Immature natural killer cell (primary cell): ENCODE data around the gene MYOCD. TPM values are rescaled to one million over a fixed set of nuclear protein-coding genes. Genes with fewer than 3 reads are reported as not detected.

ENCODE experiments used
- DNase-seq, 3 donors: peaks; one replicate each; pipeline ENCODE4 v3.0.0; 2022; ENCODE audit warnings: mixed read lengths in 1 of 3
- H3K27ac Mint-ChIP-seq, 6 donors: one replicate each; pipeline ENCODE4 v1.8.0; 2020; ENCODE audit warnings: mixed read lengths in 6 of 6, mild to moderate bottlenecking in 5 of 6, inconsistent platforms in 4 of 6, moderate library complexity in 3 of 6
- H3K27me3 Mint-ChIP-seq, 3 donors: one replicate each; pipeline ENCODE4 v1.8.0; 2020 to 2021; ENCODE audit warnings: low read depth in 3 of 3, mild to moderate bottlenecking in 3 of 3, mixed read lengths in 3 of 3, moderate library complexity in 3 of 3, inconsistent platforms in 1 of 3
- H3K36me3 Mint-ChIP-seq, 3 donors: one replicate each; pipeline ENCODE4 v1.8.0; 2020; ENCODE audit warnings: mixed read lengths in 3 of 3, inconsistent platforms in 2 of 3, mild to moderate bottlenecking in 2 of 3
- H3K4me1 Mint-ChIP-seq, 2 donors: one replicate each; pipeline ENCODE4 v1.8.0; 2020; ENCODE audit warnings: inconsistent platforms in 2 of 2, mild to moderate bottlenecking in 2 of 2, mixed read lengths in 2 of 2, moderate library complexity in 1 of 2
- H3K4me3 Mint-ChIP-seq, 5 donors: one replicate each; pipeline ENCODE4 v1.8.0; 2020; ENCODE audit warnings: mild to moderate bottlenecking in 5 of 5, mixed read lengths in 5 of 5, inconsistent platforms in 3 of 5, moderate library complexity in 3 of 5
- H3K9me3 Mint-ChIP-seq, 6 donors: one replicate each; pipeline ENCODE4 v1.8.0; 2020; ENCODE audit warnings: mild to moderate bottlenecking in 6 of 6, mixed read lengths in 6 of 6, inconsistent platforms in 4 of 6, moderate library complexity in 3 of 6
- polyA plus RNA-seq, 3 donors: library from polyadenylated mRNA; unstranded; fragments of 300-500 nt; fragmentation: Illumina TruSeq; gene quantifications; one replicate each; pipeline ENCODE4 v1.2.3, GENCODE V29; 2021

The MYOCD gene
- polyA plus RNA-seq, 3 donors from 2014 or later = not detected

DNA sequence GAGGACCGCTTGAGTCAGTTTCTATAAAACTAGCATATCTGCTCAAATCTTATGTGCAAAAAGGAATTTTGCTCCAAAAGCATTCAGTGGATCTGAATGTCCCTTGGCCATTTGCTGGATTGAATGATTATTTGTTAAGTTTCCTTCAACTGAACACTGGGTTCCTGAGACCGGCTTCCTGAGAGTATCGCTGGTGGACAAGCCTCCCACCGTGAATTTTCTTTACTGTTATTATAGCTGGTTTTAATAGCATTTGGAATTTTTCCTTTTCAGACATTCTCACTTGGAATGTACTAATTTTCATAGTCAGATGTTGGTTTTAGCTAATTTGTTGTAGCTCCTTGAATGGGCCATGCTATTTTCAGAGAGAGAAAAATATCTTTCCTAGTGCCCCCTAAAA, 9.8 kb upstream of the MYOCD start:
- H3K4me1 Mint-ChIP-seq = no peaks in the 10 kb centered on the region
- peaks cover 0 to 3% (median 0%) of the 10 kb centered on the region in 3 donors for H3K36me3 Mint-ChIP-seq
- no peak overlapping the region for H3K4me3 Mint-ChIP-seq
- no peak for DNase-seq
- no peak overlapping the region for H3K27ac Mint-ChIP-seq
- peaks cover 0 to 2% (median 0%) of the 10 kb centered on the region in 3 donors for H3K27me3 Mint-ChIP-seq
- H3K9me3 Mint-ChIP-seq = peaks cover 0 to 6% (median 2%) of the 10 kb centered on the region in 6 donors

DNA sequence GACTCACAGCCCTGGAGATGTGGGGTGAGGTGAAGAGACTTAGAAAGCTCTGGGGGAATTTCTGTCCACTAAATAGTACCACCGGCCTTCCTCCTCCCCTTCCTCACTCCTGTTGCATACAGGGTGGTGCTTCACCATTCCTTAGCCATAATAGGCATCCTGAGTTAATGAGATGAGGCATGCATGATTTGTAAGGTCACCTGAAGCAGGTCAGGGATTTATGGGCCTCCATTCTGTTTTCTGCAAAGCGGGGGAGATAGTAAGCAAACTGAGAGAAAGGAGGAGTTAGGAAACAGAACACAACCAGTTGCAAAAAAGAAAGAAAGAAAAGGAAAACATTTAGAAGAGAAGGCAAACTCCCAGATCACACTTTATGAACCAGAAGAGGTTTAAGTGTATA, 9.3 kb upstream of the MYOCD start:
- H3K9me3 Mint-ChIP-seq = peaks cover 0 to 6% (median 2%) of the 10 kb centered on the region in 6 donors

DNA sequence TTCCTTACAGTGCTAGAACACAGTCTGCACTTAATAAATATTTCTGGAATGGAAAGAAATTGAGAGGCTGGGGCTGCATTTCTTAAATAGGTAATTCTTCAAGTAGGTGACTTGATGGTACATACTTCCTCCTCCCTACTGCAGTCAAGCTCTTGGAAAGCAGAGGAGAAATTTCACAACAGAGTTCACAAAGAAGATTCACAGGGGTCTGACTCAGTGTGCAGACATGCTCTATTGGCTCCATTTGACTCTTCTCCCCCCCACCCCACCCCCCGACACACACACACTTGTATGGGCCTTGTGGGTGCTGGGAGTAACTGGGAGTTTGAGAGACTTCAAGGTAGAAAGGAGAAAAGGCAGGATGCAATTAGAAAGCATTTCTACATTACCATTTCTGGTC, 6.2 kb upstream of the MYOCD start:
- H3K9me3 Mint-ChIP-seq = peaks cover 0 to 7% (median 5%) of the 10 kb centered on the region in 6 donors
- peaks cover 0 to 13% (median 0%) of the 10 kb centered on the region in 3 donors for H3K27me3 Mint-ChIP-seq
- no peaks in the 10 kb centered on the region for H3K4me1 Mint-ChIP-seq
- H3K4me3 Mint-ChIP-seq = no peak overlapping the region
- DNase-seq = no peak
- no peak overlapping the region for H3K27ac Mint-ChIP-seq
- H3K36me3 Mint-ChIP-seq = peaks cover 0 to 3% (median 0%) of the 10 kb centered on the region in 3 donors

More for the DNA sequence above, 9.3 kb upstream of the MYOCD start:
- H3K27ac Mint-ChIP-seq = no peak overlapping the region
- no peaks in the 10 kb centered on the region for H3K4me1 Mint-ChIP-seq
- H3K36me3 Mint-ChIP-seq = peaks cover 0 to 3% (median 0%) of the 10 kb centered on the region in 3 donors
- no peak for DNase-seq
- H3K4me3 Mint-ChIP-seq = no peak overlapping the region
- peaks cover 0 to 2% (median 0%) of the 10 kb centered on the region in 3 donors for H3K27me3 Mint-ChIP-seq

DNA sequence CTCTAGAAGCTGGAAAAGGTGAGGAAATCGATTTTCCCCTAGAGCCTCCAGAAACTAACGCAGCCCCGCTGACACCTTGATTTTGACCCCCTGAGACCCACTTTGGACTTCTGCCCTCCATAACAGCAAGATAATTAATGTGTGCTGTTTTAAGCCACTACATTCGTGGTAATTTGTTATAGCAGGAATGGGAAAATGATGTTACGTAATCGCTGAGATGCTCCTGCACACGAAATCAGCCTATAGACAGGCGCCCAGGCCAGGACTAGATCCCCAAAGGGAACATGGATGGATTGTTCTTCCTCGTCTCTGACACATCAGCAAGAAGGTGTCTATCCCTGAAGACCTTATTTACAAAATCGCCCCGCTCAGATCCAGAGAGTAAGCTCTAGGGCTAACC, 1.4 kb upstream of the MYOCD start:
- no peak overlapping the region for H3K4me3 Mint-ChIP-seq
- no peaks in the 10 kb centered on the region for H3K36me3 Mint-ChIP-seq
- no peak for DNase-seq
- peaks cover 3 to 6% (median 5%) of the 10 kb centered on the region in 6 donors for H3K9me3 Mint-ChIP-seq
- H3K27ac Mint-ChIP-seq = no peak overlapping the region
- peaks cover 5 to 34% (median 5%) of the 10 kb centered on the region in 3 donors for H3K27me3 Mint-ChIP-seq
- no peaks in the 10 kb centered on the region for H3K4me1 Mint-ChIP-seq

DNA sequence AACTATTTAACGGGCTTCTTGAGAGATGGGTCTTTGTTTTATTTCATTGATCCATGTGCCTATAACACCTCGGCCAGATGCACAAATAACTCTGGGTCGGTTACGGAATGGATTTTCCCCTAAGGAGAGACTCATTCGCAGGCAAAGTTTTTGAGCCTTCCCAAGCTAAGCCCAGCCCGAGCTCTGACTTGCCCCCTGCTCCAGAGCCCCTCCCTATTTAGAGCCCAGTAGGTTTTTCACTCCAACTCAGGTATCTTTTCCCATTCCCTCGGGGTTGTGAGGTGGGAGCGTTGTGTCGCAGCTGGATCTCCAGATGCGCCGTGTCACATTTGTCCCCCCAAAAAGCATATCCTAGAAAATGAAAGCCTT, 812 bp upstream of the MYOCD start:
- Mint-ChIP-seq H3K4me3 (no peak overlapping the region), H3K27me3 (peaks cover 5 to 36% (median 8%) of the 10 kb centered on the region in 3 donors), H3K4me1 (no peaks in the 10 kb centered on the region), H3K9me3 (peaks cover 3 to 6% (median 5%) of the 10 kb centered on the region in 6 donors), H3K27ac (no peak overlapping the region), H3K36me3 (no peaks in the 10 kb centered on the region)
- no peak for DNase-seq

GRCh38 chr17:12666718-12667117, 1.0 kb downstream of the MYOCD start:
- Mint-ChIP-seq H3K9me3 (peaks cover 3 to 6% (median 5%) of the 10 kb centered on the region in 6 donors), H3K27me3 (peaks cover 6 to 36% (median 12%) of the 10 kb centered on the region in 3 donors)

GRCh38 chr17:12667299-12667958, 1.7 kb downstream of the MYOCD start:
- H3K4me3 Mint-ChIP-seq = no peak overlapping the region
- H3K36me3 Mint-ChIP-seq = no peaks in the 10 kb centered on the region
- no peaks in the 10 kb centered on the region for H3K4me1 Mint-ChIP-seq
- DNase-seq = no peak
- peaks cover 6 to 34% (median 12%) of the 10 kb centered on the region in 3 donors for H3K27me3 Mint-ChIP-seq
- no peak overlapping the region for H3K27ac Mint-ChIP-seq
- H3K9me3 Mint-ChIP-seq = peaks cover 0 to 6% (median 5%) of the 10 kb centered on the region in 6 donors

More at GRCh38 chr17:12666718-12667117, 1.0 kb downstream of the MYOCD start:
- H3K36me3 Mint-ChIP-seq = no peaks in the 10 kb centered on the region
- no peak for DNase-seq
- H3K27ac Mint-ChIP-seq = no peak overlapping the region
- no peaks in the 10 kb centered on the region for H3K4me1 Mint-ChIP-seq
- no peak overlapping the region for H3K4me3 Mint-ChIP-seq

DNA sequence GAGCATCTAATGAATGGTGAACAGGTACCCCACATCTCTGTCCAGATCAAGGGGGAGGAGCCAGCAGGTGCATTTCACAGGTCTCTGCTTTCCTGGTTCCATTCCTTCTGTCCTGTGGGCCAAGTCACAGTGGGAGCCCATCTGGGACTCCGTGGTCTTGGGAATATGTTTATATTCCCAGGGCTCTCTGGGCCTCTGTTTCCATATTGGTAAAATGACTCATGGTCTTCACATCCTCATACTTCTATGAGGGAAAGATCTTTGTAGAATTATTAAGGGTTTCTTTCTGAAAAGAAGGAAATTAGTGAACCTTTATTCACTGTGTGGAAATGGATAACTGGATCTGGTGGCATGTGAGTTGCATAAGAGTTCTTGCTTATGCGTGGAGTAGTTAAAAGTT, 6.2 kb downstream of the MYOCD start:
- Mint-ChIP-seq H3K27me3 (peaks cover 2 to 12% (median 9%) of the 10 kb centered on the region in 3 donors), H3K36me3 (no peaks in the 10 kb centered on the region), H3K27ac (no peak overlapping the region), H3K4me3 (no peak overlapping the region), H3K9me3 (no peaks in the 10 kb centered on the region), H3K4me1 (no peaks in the 10 kb centered on the region)
- no peak for DNase-seq

DNA sequence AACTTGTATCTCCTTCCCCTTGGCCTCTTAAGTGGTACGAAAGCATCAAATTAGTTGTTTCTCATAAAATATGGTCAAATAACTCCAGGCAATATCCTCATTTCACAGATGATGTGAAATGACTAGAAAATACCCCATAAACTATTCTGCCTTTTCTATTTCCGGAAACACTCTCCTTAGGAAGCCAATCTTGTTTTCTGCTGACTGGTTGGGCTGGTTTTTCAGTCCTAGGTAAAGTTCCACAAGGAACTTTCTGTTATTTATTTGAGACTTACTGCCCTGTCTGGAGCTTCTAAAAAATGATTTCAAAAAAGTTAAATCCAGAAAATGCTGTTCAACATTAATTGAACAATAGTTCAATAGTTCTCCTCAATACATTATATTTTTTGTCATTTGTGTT, 7.3 kb downstream of the MYOCD start:
- Mint-ChIP-seq H3K9me3 (no peaks in the 10 kb centered on the region), H3K4me3 (no peak overlapping the region), H3K27ac (no peak overlapping the region), H3K4me1 (no peaks in the 10 kb centered on the region), H3K36me3 (no peaks in the 10 kb centered on the region), H3K27me3 (peaks cover 2 to 10% (median 5%) of the 10 kb centered on the region in 3 donors)
- no peak for DNase-seq

GRCh38 chr17:12673788-12674187, 8.1 kb downstream of the MYOCD start:
- Mint-ChIP-seq H3K4me1 (no peaks in the 10 kb centered on the region), H3K9me3 (no peaks in the 10 kb centered on the region), H3K4me3 (no peak overlapping the region), H3K27ac (no peak overlapping the region), H3K36me3 (no peaks in the 10 kb centered on the region), H3K27me3 (peaks cover 2 to 7% (median 5%) of the 10 kb centered on the region in 3 donors)
- no peak for DNase-seq

GRCh38 chr17:12680407-12680897, 14.8 kb downstream of the MYOCD start:
- H3K27ac Mint-ChIP-seq = no peak overlapping the region
- H3K36me3 Mint-ChIP-seq = no peaks in the 10 kb centered on the region
- no peak for DNase-seq
- H3K9me3 Mint-ChIP-seq = peaks cover 0 to 6% (median under 1%) of the 10 kb centered on the region in 6 donors
- no peaks in the 10 kb centered on the region for H3K27me3 Mint-ChIP-seq
- H3K4me1 Mint-ChIP-seq = no peaks in the 10 kb centered on the region
- H3K4me3 Mint-ChIP-seq = no peak overlapping the region

- no peak overlapping the region for H3K4me3 Mint-ChIP-seq
- H3K9me3 Mint-ChIP-seq = peaks cover 0 to 6% (median under 1%) of the 10 kb centered on the region in 6 donors
- H3K27me3 Mint-ChIP-seq = no peaks in the 10 kb centered on the region
- H3K27ac Mint-ChIP-seq = no peak overlapping the region
- H3K36me3 Mint-ChIP-seq = no peaks in the 10 kb centered on the region
- H3K4me1 Mint-ChIP-seq = no peaks in the 10 kb centered on the region
- no peak for DNase-seq
Observed at GRCh38 chr17:12680993-12681392, 15.3 kb downstream of the MYOCD start.

GRCh38 chr17:12683299-12683698, 17.6 kb downstream of the MYOCD start:
- Mint-ChIP-seq H3K27ac (no peak overlapping the region), H3K4me3 (no peak overlapping the region), H3K27me3 (peaks cover 0 to 2% (median 0%) of the 10 kb centered on the region in 3 donors), H3K4me1 (no peaks in the 10 kb centered on the region), H3K9me3 (peaks cover 0 to 13% (median 2%) of the 10 kb centered on the region in 6 donors), H3K36me3 (no peaks in the 10 kb centered on the region)
- DNase-seq = no peak

DNA sequence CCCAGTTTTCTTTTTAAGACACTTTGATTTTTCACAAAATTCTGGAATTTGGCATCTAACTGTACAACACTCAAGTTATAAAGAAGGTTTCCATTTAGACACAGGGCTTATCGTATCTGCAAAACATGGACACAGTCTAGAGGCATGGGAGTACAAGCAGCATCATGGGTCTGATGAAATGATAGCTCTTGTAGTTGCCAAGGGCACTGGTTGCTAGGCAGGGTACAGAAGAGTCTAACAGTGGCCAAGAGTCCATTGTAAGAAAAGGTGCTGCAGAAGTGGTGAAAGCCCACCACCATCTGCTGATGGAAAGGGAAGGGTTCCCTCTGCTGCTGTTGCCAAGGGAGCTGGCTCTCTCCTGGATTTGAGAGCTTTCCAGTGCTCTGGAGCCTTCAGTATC, 20.8 kb downstream of the MYOCD start:
- no peak overlapping the region for H3K4me3 Mint-ChIP-seq
- H3K27me3 Mint-ChIP-seq = peaks cover 0 to 2% (median 1%) of the 10 kb centered on the region in 3 donors
- peaks cover 0 to 13% (median 3%) of the 10 kb centered on the region in 6 donors for H3K9me3 Mint-ChIP-seq

More for the DNA sequence above, 20.8 kb downstream of the MYOCD start:
- no peak for DNase-seq
- H3K27ac Mint-ChIP-seq = no peak overlapping the region
- no peaks in the 10 kb centered on the region for H3K36me3 Mint-ChIP-seq
- no peaks in the 10 kb centered on the region for H3K4me1 Mint-ChIP-seq
